Measurements from ENCODE around the gene C22orf39.

Gene C22orf39

GRCh38 chr22:19463008-19463407 lies 15.5 kb upstream of the C22orf39 start:
- Histone ChIP-seq H3K27ac (ENCODE audit: low read length) (no peak overlapping the region), H3K9me3 (replicated peaks; ENCODE audit: insufficient read depth, low read length) (no peaks in the 10 kb centered on the region), H3K9ac (ENCODE audit: low read length) (no peak overlapping the region), H3K9me2 (replicated peaks; ENCODE audit: insufficient read depth, low read length) (no peaks in the 10 kb centered on the region), H3K4me1 (ENCODE audit: low read length) (no peaks in the 10 kb centered on the region), H3K27me3 (replicated peaks; ENCODE audit: insufficient read depth, low read length) (no peaks in the 10 kb centered on the region), H3K4me2 (ENCODE audit: low read depth, low read length) (no peak overlapping the region), H3K36me3 (replicated peaks; ENCODE audit: insufficient read depth, low read length) (peaks cover 13% of the 10 kb centered on the region), H3F3A (ENCODE audit: insufficient read depth, low read length) (no peaks in the 10 kb centered on the region), H2AFZ (ENCODE audit: low read length) (no peak overlapping the region), H4K20me1 (ENCODE audit: insufficient read depth, low read length) (no peaks in the 10 kb centered on the region), H3K4me3 (ENCODE audit: low read length) (no peak overlapping the region), H3K79me2 (ENCODE audit: low read length) (no peaks in the 10 kb centered on the region; the same call in 1 of the 2 replicates)
- TF ChIP-seq EZH2 (optimal IDR thresholded peaks at IDR 0.05; ENCODE audit: low read depth, low read length) (no peak), EZH2phosphoT487 (IDR thresholded peaks at IDR 0.05; ENCODE audit: low read length) (no peak), CTCF (IDR thresholded peaks at IDR 0.05; ENCODE audit: low read length) (no peak)
- no peak for DNase-seq

GRCh38 chr22:19461506-19461905 lies 14.0 kb upstream of the C22orf39 start:
- Histone ChIP-seq H3K27ac (ENCODE audit: low read length) (no peak overlapping the region), H3K79me2 (ENCODE audit: low read length) (no peaks in the 10 kb centered on the region), H3K9me2 (replicated peaks; ENCODE audit: insufficient read depth, low read length) (no peaks in the 10 kb centered on the region), H3K9ac (ENCODE audit: low read length) (no peak overlapping the region), H4K20me1 (ENCODE audit: insufficient read depth, low read length) (no peaks in the 10 kb centered on the region), H3F3A (ENCODE audit: insufficient read depth, low read length) (no peaks in the 10 kb centered on the region), H3K4me2 (ENCODE audit: low read depth, low read length) (no peak overlapping the region), H3K4me3 (ENCODE audit: low read length) (no peak overlapping the region), H3K4me1 (ENCODE audit: low read length) (no peaks in the 10 kb centered on the region), H2AFZ (ENCODE audit: low read length) (no peak overlapping the region), H3K36me3 (replicated peaks; ENCODE audit: insufficient read depth, low read length) (peaks cover 8% of the 10 kb centered on the region; the same call in 1 of the 2 replicates), H3K27me3 (replicated peaks; ENCODE audit: insufficient read depth, low read length) (no peaks in the 10 kb centered on the region), H3K9me3 (replicated peaks; ENCODE audit: insufficient read depth, low read length) (no peaks in the 10 kb centered on the region)
- TF ChIP-seq EZH2 (optimal IDR thresholded peaks at IDR 0.05; ENCODE audit: low read depth, low read length) (no peak), EZH2phosphoT487 (IDR thresholded peaks at IDR 0.05; ENCODE audit: low read length) (no peak), CTCF (IDR thresholded peaks at IDR 0.05; ENCODE audit: low read length) (no peak)
- no peak for DNase-seq

GRCh38 chr22:19460036-19460435 lies 12.5 kb upstream of the C22orf39 start:
- Histone ChIP-seq H3K36me3 (replicated peaks; ENCODE audit: insufficient read depth, low read length) (peaks cover 3% of the 10 kb centered on the region; the same call in 1 of the 2 replicates), H3K27me3 (replicated peaks; ENCODE audit: insufficient read depth, low read length) (no peaks in the 10 kb centered on the region)

More at GRCh38 chr22:19460036-19460435, 12.5 kb upstream of the C22orf39 start:
- no peaks in the 10 kb centered on the region for H3K79me2 ChIP-seq (ENCODE audit: low read length)
- H3K9me2 ChIP-seq (replicated peaks; ENCODE audit: insufficient read depth, low read length) = no peaks in the 10 kb centered on the region
- no peak overlapping the region for H3K27ac ChIP-seq (ENCODE audit: low read length)
- H4K20me1 ChIP-seq (ENCODE audit: insufficient read depth, low read length) = no peaks in the 10 kb centered on the region
- H3K9me3 ChIP-seq (replicated peaks; ENCODE audit: insufficient read depth, low read length) = no peaks in the 10 kb centered on the region
- no peak overlapping the region for H2AFZ ChIP-seq (ENCODE audit: low read length)
- no peak for DNase-seq
- no peak overlapping the region for H3K4me2 ChIP-seq (ENCODE audit: low read depth, low read length)
- no peak overlapping the region for H3K4me3 ChIP-seq (ENCODE audit: low read length)
- TF ChIP-seq CTCF (IDR thresholded peaks at IDR 0.05; ENCODE audit: low read length) (no peak), EZH2 (optimal IDR thresholded peaks at IDR 0.05; ENCODE audit: low read depth, low read length) (no peak), EZH2phosphoT487 (IDR thresholded peaks at IDR 0.05; ENCODE audit: low read length) (no peak)
- H3K4me1 ChIP-seq (ENCODE audit: low read length) = no peaks in the 10 kb centered on the region
- no peaks in the 10 kb centered on the region for H3F3A ChIP-seq (ENCODE audit: insufficient read depth, low read length)
- no peak overlapping the region for H3K9ac ChIP-seq (ENCODE audit: low read length)
